DOHH2 (cell line): ENCODE results near the gene GFRA4.

ENCODE experiments used
- EZH2phosphoT487 ChIP-seq: fragments of 200-600 bp; sonication (generic); IDR thresholded peaks from 2 replicates; pipeline ENCODE4 v1.6.1; 2017; ENCODE audit warnings: borderline replicate concordance, mild to moderate bottlenecking, antibody characterized with exemption, low read length, moderate library complexity, mixed read lengths
- TF ChIP-seq, protein P1 (sequence below): fragments of 200-600 bp; sonication (generic); IDR thresholded peaks from one replicate; pipeline ENCODE4 v1.5.1; 2014; ENCODE audit warnings: antibody characterized with exemption, mild to moderate bottlenecking, low read depth, low read length; ENCODE audit not compliant: poor library complexity, severe bottlenecking

DNA sequence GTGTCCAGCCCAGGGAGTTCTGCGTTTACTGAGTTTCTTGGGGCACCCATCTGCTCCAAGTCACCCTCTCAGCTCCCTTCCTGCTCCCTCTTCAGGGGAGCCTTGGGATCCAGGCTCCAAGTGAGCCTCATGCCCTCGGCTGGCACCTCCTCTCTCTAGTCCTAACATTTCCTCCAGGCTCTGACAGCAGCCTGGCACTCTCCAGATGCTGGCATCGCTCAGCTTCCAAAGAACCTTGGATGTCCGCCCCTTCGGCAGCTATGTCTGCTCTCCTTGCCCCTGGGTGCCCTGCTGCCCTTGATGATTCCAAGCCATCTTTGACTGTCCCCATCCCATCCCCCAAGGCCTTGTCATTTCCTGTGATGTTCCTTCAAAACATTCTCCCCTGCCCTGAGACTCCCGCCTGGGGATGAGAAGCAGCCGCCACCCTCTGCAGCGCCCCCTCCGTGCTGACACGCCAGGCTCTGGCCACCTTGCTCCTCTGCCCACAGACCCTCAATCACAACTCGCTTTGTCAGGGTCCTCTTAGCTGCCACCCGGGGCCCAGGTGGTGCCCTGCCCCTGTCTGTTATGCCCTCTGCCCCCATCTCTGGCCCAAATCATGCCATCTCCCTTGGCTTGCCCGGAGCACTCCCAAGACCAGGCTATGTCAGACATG is 6.6 kb upstream of the GFRA4 start:
- TF ChIP-seq, protein P1, sequence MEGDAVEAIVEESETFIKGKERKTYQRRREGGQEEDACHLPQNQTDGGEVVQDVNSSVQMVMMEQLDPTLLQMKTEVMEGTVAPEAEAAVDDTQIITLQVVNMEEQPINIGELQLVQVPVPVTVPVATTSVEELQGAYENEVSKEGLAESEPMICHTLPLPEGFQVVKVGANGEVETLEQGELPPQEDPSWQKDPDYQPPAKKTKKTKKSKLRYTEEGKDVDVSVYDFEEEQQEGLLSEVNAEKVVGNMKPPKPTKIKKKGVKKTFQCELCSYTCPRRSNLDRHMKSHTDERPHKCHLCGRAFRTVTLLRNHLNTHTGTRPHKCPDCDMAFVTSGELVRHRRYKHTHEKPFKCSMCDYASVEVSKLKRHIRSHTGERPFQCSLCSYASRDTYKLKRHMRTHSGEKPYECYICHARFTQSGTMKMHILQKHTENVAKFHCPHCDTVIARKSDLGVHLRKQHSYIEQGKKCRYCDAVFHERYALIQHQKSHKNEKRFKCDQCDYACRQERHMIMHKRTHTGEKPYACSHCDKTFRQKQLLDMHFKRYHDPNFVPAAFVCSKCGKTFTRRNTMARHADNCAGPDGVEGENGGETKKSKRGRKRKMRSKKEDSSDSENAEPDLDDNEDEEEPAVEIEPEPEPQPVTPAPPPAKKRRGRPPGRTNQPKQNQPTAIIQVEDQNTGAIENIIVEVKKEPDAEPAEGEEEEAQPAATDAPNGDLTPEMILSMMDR: no peak
- no peak for TF ChIP-seq EZH2phosphoT487
